Endodermal cell (in vitro differentiated cells): ENCODE results near the gene PCDHGA1. TPM values are rescaled to one million over a fixed set of nuclear protein-coding genes. Genes with fewer than 3 reads are reported as not detected.

Source experiments
- DNase-seq: peaks from one replicate; pipeline ENCODE4 v3.0.0-alpha.2; 2017
- H3K27ac ChIP-seq: 2 replicates; pipeline ENCODE4 v1.5.1; 2013; ENCODE audit warnings: mild to moderate bottlenecking, low read depth, low read length, moderate library complexity
- H3K27me3 ChIP-seq: 2 replicates; pipeline ENCODE4 v1.6.1; 2013; ENCODE audit warnings: mild to moderate bottlenecking, low read length, moderate library complexity; ENCODE audit not compliant: insufficient read depth, control insufficient read depth, poor library complexity, severe bottlenecking
- H3K36me3 ChIP-seq: 2 replicates; pipeline ENCODE4 v1.7.0; 2013; ENCODE audit warnings: mild to moderate bottlenecking, low read length, moderate library complexity; ENCODE audit not compliant: control insufficient read depth, insufficient read depth
- H3K4me1 ChIP-seq: one replicate; pipeline ENCODE4 v1.7.0; 2013; ENCODE audit warnings: low read length; ENCODE audit not compliant: control insufficient read depth, insufficient read depth
- H3K4me3 ChIP-seq: 2 replicates; pipeline ENCODE4 v1.5.1; 2013; ENCODE audit warnings: mild to moderate bottlenecking, low read length, moderate library complexity
- H3K9ac ChIP-seq: 2 replicates; pipeline ENCODE4 v1.6.1; 2013; ENCODE audit warnings: mild to moderate bottlenecking, low read length, moderate library complexity; ENCODE audit not compliant: poor library complexity, severe bottlenecking; ENCODE audit errors: extremely low read depth
- H3K9me3 ChIP-seq: 2 replicates; pipeline ENCODE4 v1.6.1; 2013; ENCODE audit warnings: mild to moderate bottlenecking, low read length, moderate library complexity; ENCODE audit not compliant: control insufficient read depth
- H3K27ac Mint-ChIP-seq: 2 replicates; pipeline ENCODE4 v1.8.0; 2020; ENCODE audit warnings: mixed read lengths
- H3K27me3 Mint-ChIP-seq: 2 replicates; pipeline ENCODE4 v1.8.0; 2021; ENCODE audit warnings: mild to moderate bottlenecking, mixed read lengths; ENCODE audit not compliant: insufficient read depth
- H3K36me3 Mint-ChIP-seq: 2 replicates; pipeline ENCODE4 v1.8.0; 2020; ENCODE audit warnings: low read depth, mixed read lengths
- H3K4me1 Mint-ChIP-seq: 2 replicates; pipeline ENCODE4 v1.8.0; 2020; ENCODE audit warnings: mixed read lengths
- H3K4me3 Mint-ChIP-seq: 2 replicates; pipeline ENCODE4 v1.8.0; 2020; ENCODE audit warnings: mild to moderate bottlenecking, moderate library complexity, mixed read lengths
- H3K9me3 Mint-ChIP-seq: 2 replicates; pipeline ENCODE4 v1.8.0; 2020; ENCODE audit warnings: mild to moderate bottlenecking, mixed read lengths
- CTCF ChIP-seq: fragments of 200-600 bp; sonication (generic); conservative IDR thresholded peaks from 2 replicates; pipeline ENCODE4 v1.5.0; 2021; ENCODE audit warnings: antibody characterized with exemption, mild to moderate bottlenecking
- WGBS, 2 experiments: methylation state at CpG; one replicate each; pipeline versions ENCODE4 v1.1.5 to v1.1.7; 2013; ENCODE audit warnings: missing lambda C conversion rate in 2 of 2, mixed read lengths in 1 of 2; ENCODE audit not compliant: insufficient coverage in 1 of 2, insufficient read length in 1 of 2; 5-methylcytosine and 5-hydroxymethylcytosine counted together
- total RNA-seq, 2 donors: library from RNA; stranded (reverse); fragmentation: NEBNext Ultra II Directional in 1 of 2; extraction: Animal tissue kit (Norgen Biotek cat#: 25700) in 1 of 2; gene quantifications; 2 replicates in 1 of 2; 3 replicates in 1 of 2; pipeline ENCODE4 v1.2.1, GENCODE V29; 2021

The PCDHGA1 gene
- total RNA-seq, 2 donors from 2014 or later, result 0.38 to 2.2 TPM

GRCh38 chr5:141355641-141356040 lies 25.3 kb downstream of the PCDHGA1 start:
- peaks cover 57% of the 10 kb centered on the region for H3K36me3 Mint-ChIP-seq
- H3K9ac ChIP-seq, result no peak overlapping the region

GRCh38 chr5:141356133-141356532 lies 25.8 kb downstream of the PCDHGA1 start:
- no peaks in the 10 kb centered on the region for H3K27me3 ChIP-seq
- H3K27me3 Mint-ChIP-seq, result no peaks in the 10 kb centered on the region
- H3K9me3 Mint-ChIP-seq, result peaks cover 68% of the 10 kb centered on the region
- H3K4me1 ChIP-seq, result no peaks in the 10 kb centered on the region
- H3K9ac ChIP-seq, result no peak overlapping the region
- H3K27ac ChIP-seq, result no peak overlapping the region
- H3K4me3 Mint-ChIP-seq, result no peak overlapping the region
- H3K36me3 ChIP-seq, result no peaks in the 10 kb centered on the region
- 80 to 96% methylated on average over 4 to 5 of the region's 5 CpGs for WGBS, 2 experiments
- peaks cover 66% of the 10 kb centered on the region for H3K9me3 ChIP-seq
- TF ChIP-seq CTCF, result no peak
- H3K4me3 ChIP-seq, result no peak overlapping the region
- DNase-seq, result no peak
- H3K4me1 Mint-ChIP-seq, result no peaks in the 10 kb centered on the region
- no peak overlapping the region for H3K27ac Mint-ChIP-seq
- peaks cover 57% of the 10 kb centered on the region for H3K36me3 Mint-ChIP-seq

More at GRCh38 chr5:141355641-141356040, 25.3 kb downstream of the PCDHGA1 start:
- Histone ChIP-seq H3K27ac (no peak overlapping the region), H3K4me3 (no peak overlapping the region), H3K4me1 (no peaks in the 10 kb centered on the region), H3K9me3 (peaks cover 66% of the 10 kb centered on the region), H3K27me3 (no peaks in the 10 kb centered on the region), H3K36me3 (no peaks in the 10 kb centered on the region)
- Mint-ChIP-seq H3K4me1 (no peaks in the 10 kb centered on the region), H3K27me3 (no peaks in the 10 kb centered on the region), H3K4me3 (no peak overlapping the region), H3K27ac (no peak overlapping the region), H3K9me3 (peaks cover 68% of the 10 kb centered on the region)
- DNase-seq, result no peak
- no peak for TF ChIP-seq CTCF
- 92 to 95% methylated on average over 24 of the region's 24 CpGs for WGBS, 2 experiments

- no peak overlapping the region for H3K4me3 ChIP-seq
- H3K4me1 Mint-ChIP-seq, result no peaks in the 10 kb centered on the region
- H3K9ac ChIP-seq, result no peak overlapping the region
- H3K4me3 Mint-ChIP-seq, result no peak overlapping the region
- WGBS, 2 experiments, result 94 to 98% methylated on average over 18 to 19 of the region's 19 CpGs
- no peak overlapping the region for H3K27ac ChIP-seq
- peaks cover 55% of the 10 kb centered on the region for H3K36me3 Mint-ChIP-seq
- H3K4me1 ChIP-seq, result no peaks in the 10 kb centered on the region
- no peak for TF ChIP-seq CTCF
- peaks cover 65% of the 10 kb centered on the region for H3K9me3 ChIP-seq
- H3K27ac Mint-ChIP-seq, result no peak overlapping the region
- H3K27me3 ChIP-seq, result no peaks in the 10 kb centered on the region
- DNase-seq, result no peak
- no peaks in the 10 kb centered on the region for H3K27me3 Mint-ChIP-seq
- no peaks in the 10 kb centered on the region for H3K36me3 ChIP-seq
- peaks cover 69% of the 10 kb centered on the region for H3K9me3 Mint-ChIP-seq
Measured at GRCh38 chr5:141356950-141357349, 26.6 kb downstream of the PCDHGA1 start.
